ENCODE measurements around the gene CLEC4C.

- TF ChIP-seq EZH2phosphoT487 (IDR thresholded peaks at IDR 0.05) (no peak), EZH2 (IDR thresholded peaks at IDR 0.05) (no peak)
- TF ChIP-seq, protein P1, sequence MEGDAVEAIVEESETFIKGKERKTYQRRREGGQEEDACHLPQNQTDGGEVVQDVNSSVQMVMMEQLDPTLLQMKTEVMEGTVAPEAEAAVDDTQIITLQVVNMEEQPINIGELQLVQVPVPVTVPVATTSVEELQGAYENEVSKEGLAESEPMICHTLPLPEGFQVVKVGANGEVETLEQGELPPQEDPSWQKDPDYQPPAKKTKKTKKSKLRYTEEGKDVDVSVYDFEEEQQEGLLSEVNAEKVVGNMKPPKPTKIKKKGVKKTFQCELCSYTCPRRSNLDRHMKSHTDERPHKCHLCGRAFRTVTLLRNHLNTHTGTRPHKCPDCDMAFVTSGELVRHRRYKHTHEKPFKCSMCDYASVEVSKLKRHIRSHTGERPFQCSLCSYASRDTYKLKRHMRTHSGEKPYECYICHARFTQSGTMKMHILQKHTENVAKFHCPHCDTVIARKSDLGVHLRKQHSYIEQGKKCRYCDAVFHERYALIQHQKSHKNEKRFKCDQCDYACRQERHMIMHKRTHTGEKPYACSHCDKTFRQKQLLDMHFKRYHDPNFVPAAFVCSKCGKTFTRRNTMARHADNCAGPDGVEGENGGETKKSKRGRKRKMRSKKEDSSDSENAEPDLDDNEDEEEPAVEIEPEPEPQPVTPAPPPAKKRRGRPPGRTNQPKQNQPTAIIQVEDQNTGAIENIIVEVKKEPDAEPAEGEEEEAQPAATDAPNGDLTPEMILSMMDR (IDR thresholded peaks at IDR 0.05), result no peak
These were observed 65.6 kb downstream of the CLEC4C start for GRCh38 chr12:7681535-7681934.

All from neural progenitor cell (in vitro differentiated cells).